Gastrocnemius medialis (tissue), 4 donors: Measurements from ENCODE around the gene METRNL. TPM values are rescaled to one million over a fixed set of nuclear protein-coding genes. Genes with fewer than 3 reads are reported as not detected.

ENCODE experiments used
- ATAC-seq, 2 donors: fragments of 150-250 bp; one replicate each; pipeline ENCODE4 v1.9.1; 2016
- DNase-seq, 2 donors: peaks; one replicate each; pipeline ENCODE4 v3.0.0-alpha.2; 2019
- H3K27ac ChIP-seq, 4 donors: fragments of 200-600 bp; sonication (generic); 1 replicate in 1 of 4; 2 replicates in 3 of 4; pipeline ENCODE4 v1.5.1; 2016 to 2018; ENCODE audit warnings: mild to moderate bottlenecking in 2 of 4, moderate library complexity in 1 of 4
- H3K27me3 ChIP-seq, 3 donors: fragments of 200-600 bp; sonication (generic) in 2 of 3; 1 replicate in 1 of 3; 2 replicates in 2 of 3; pipeline versions ENCODE4 v1.5.1 to v1.6.0; 2016 to 2019; ENCODE audit warnings: mild to moderate bottlenecking in 1 of 3, moderate library complexity in 1 of 3
- H3K36me3 ChIP-seq, 2 donors: fragments of 200-600 bp; sonication (generic) in 1 of 2; one replicate each; pipeline ENCODE4 v1.5.1; 2017 to 2018
- H3K4me1 ChIP-seq, 2 donors: fragments of 200-600 bp; sonication (generic) in 1 of 2; one replicate each; pipeline ENCODE4 v1.5.1; 2016 to 2017; ENCODE audit warnings: mild to moderate bottlenecking in 2 of 2
- H3K4me3 ChIP-seq, 4 donors: fragments of 200-600 bp; sonication (generic) in 3 of 4; 1 replicate in 1 of 4; 2 replicates in 3 of 4; pipeline ENCODE4 v1.5.1; 2016 to 2019; ENCODE audit warnings: mild to moderate bottlenecking in 2 of 4
- H3K9me3 ChIP-seq, 3 donors: fragments of 200-600 bp; sonication (generic) in 2 of 3; 1 replicate in 1 of 3; 2 replicates in 2 of 3; pipeline ENCODE4 v1.5.1; 2016 to 2019
- POLR2A ChIP-seq, 2 donors: fragments of 450-650 bp; IDR thresholded peaks; one replicate each; pipeline ENCODE4 v1.6.1; 2017; ENCODE audit warnings: antibody characterized with exemption in 2 of 2, mild to moderate bottlenecking in 2 of 2, moderate library complexity in 2 of 2
- in situ Hi-C, 4 donors: fragments of 200-750 bp; cut with MboI; loops; one replicate each; pipeline versions ENCODE4 v1.15.0 to v1.8.0; 2017; ENCODE audit warnings: low sequenced_read_pairs in 4 of 4
- intact Hi-C: fragments of 100-400 bp; cut with DNase I; formaldehyde crosslinking; loops from one replicate; pipeline ENCODE4 v1.15.1; 2023; ENCODE audit warnings: low total_unique reads
- total RNA-seq, 4 donors: library from RNA; depleted of rRNA; stranded (reverse); fragments of >200 nt; gene quantifications; one replicate each; pipeline versions ENCODE4 v1.1.0 to v1.2.3, GENCODE V29; 2016
- TF ChIP-seq, protein P1 (sequence below), 5 experiments: fragments of 450-650 bp in 3 of 5; fragments of 200-600 bp in 2 of 5; sonication (generic) in 2 of 5; IDR thresholded peaks in 4 of 5; conservative IDR thresholded peaks in 1 of 5; 1 replicate in 4 of 5; 2 replicates in 1 of 5; pipeline ENCODE4 v1.5.1; 2016 to 2019; ENCODE audit warnings: antibody characterized with exemption in 5 of 5, mild to moderate bottlenecking in 3 of 5, moderate library complexity in 3 of 5

Gene METRNL
- total RNA-seq, 4 donors from 2014 or later = 6.6 to 19.7 (median 11.1) TPM

DNA sequence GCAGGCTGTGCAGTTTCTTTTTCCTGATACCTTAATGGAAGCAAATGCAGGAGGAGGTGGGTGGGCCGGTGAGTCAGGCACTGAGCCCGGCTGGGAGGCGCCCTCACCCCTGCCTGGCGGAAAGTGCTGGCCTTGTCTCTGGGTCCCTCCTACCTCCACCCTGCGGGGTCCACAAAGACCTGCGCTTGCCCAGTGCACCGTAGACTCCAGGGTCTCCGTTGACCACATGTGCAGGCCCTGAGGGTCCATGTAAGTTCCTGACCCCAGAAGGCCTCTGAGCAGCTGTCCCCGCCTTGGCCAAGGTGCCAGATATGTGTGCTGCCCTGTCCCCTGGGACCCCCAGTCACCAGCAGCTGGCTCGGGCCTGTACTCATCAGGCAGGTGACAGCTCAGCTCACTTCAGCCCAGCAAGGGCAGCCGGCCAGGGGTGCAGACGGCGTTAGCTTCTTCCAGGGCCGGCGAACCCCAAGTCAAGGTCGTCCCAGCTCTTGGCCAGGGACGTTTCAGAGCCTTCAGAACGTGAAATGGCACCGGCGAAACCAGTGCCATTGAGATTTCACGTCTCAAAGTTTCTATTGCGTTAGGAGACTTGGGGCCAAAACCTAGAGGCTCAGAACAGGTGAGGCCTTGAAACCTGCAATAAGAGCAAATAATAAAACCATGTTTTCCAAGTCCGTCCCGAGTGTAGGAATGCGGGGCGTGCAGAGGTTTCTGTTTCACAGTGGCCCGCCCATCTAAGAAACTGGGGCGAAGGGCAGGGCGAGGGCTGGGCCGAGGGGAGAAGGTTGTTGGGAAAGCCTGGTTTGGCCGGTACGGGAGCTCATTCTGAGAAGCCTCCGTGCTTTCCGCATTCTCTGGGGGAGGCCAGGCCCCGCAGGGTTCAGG, 12.1 kb downstream of the METRNL start:
- intact Hi-C loops = no loop called here
- TF ChIP-seq, protein P1, sequence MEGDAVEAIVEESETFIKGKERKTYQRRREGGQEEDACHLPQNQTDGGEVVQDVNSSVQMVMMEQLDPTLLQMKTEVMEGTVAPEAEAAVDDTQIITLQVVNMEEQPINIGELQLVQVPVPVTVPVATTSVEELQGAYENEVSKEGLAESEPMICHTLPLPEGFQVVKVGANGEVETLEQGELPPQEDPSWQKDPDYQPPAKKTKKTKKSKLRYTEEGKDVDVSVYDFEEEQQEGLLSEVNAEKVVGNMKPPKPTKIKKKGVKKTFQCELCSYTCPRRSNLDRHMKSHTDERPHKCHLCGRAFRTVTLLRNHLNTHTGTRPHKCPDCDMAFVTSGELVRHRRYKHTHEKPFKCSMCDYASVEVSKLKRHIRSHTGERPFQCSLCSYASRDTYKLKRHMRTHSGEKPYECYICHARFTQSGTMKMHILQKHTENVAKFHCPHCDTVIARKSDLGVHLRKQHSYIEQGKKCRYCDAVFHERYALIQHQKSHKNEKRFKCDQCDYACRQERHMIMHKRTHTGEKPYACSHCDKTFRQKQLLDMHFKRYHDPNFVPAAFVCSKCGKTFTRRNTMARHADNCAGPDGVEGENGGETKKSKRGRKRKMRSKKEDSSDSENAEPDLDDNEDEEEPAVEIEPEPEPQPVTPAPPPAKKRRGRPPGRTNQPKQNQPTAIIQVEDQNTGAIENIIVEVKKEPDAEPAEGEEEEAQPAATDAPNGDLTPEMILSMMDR (IDR thresholded peaks at IDR 0.05 in 4 of 5, conservative IDR thresholded peaks at IDR 0.05 in 1 of 5) = no peak
- no peak for TF ChIP-seq POLR2A (IDR thresholded peaks at IDR 0.05)
- H3K4me1 ChIP-seq = peaks cover 0 to 13% of the 10 kb centered on the region in 2 donors
- peak overlapping the region in 1 of 4 donors; percentile 10 for H3K27ac ChIP-seq
- H3K9me3 ChIP-seq = no peaks in the 10 kb centered on the region
- DNase-seq (no peak), ATAC-seq (peak; percentile 16 to 27)
- no peak overlapping the region for H3K4me3 ChIP-seq
- H3K27me3 ChIP-seq = no peaks in the 10 kb centered on the region
- in situ Hi-C loops = no loop called here
- H3K36me3 ChIP-seq = no peaks in the 10 kb centered on the region

DNA sequence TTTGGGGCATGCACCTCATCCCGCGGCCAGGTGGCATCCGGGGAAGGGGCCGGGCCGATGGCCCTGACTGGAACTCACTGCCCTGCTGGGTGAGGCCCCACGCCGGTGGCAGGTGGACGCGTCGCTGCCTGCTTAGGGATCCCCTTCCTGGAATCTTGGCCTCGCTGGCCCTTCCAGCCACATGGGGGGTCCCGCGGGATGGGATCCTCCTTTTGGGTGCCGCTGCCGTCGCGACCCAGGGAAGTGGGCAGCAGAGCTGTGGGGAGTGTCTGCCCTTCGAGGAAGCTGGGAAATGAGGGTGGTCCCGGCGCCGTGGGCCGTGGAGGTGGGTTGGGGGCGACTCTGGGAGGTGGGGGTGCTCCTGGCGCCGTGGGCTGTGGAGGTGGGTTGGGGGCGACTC, 12.8 kb downstream of the METRNL start:
- in situ Hi-C loops = no loop called here
- intact Hi-C loops = no loop called here
- DNase-seq (no peak), ATAC-seq (no peak)
- Histone ChIP-seq H3K27me3 (peaks cover under 1 to 2% (median 2%) of the 10 kb centered on the region in 3 donors), H3K9me3 (no peaks in the 10 kb centered on the region), H3K36me3 (no peaks in the 10 kb centered on the region), H3K4me3 (no peak overlapping the region), H3K4me1 (peaks cover 0 to 20% of the 10 kb centered on the region in 2 donors), H3K27ac (no peak overlapping the region)
- no peak for TF ChIP-seq POLR2A (IDR thresholded peaks at IDR 0.05)
- TF ChIP-seq, protein P1 (IDR thresholded peaks at IDR 0.05 in 4 of 5, conservative IDR thresholded peaks at IDR 0.05 in 1 of 5) = no peak

DNA sequence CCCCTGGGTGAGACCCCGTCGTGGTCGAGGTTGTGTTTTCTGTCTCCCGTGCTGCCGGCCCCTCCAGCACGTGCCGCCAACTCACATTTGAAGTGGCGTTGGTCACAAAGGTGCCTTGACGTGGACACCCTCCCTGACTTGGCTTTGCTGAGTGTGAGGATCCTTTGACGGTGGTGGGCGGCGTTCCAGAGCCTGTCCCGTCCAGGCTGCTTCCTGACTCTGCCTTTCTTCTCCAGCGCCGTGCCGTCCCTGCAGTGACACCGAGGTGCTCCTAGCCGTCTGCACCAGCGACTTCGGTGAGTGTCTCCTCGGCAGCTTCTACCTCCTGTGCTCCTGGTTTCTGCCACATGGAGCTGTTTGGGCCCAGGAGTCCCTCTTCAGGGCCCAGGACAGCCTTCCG, 13.5 kb downstream of the METRNL start:
- Histone ChIP-seq H3K27ac (no peak overlapping the region), H3K36me3 (no peaks in the 10 kb centered on the region), H3K4me1 (peaks cover 0 to 24% of the 10 kb centered on the region in 2 donors), H3K27me3 (peaks cover 3 to 9% (median 8%) of the 10 kb centered on the region in 3 donors), H3K9me3 (no peaks in the 10 kb centered on the region), H3K4me3 (no peak overlapping the region)
- ATAC-seq = no peak
- TF ChIP-seq, protein P1 (IDR thresholded peaks at IDR 0.05 in 4 of 5, conservative IDR thresholded peaks at IDR 0.05 in 1 of 5) = no peak
- TF ChIP-seq POLR2A (IDR thresholded peaks at IDR 0.05) = no peak
- in situ Hi-C loops = no loop called here
- no peak for DNase-seq
- intact Hi-C loops = no loop called here

DNA sequence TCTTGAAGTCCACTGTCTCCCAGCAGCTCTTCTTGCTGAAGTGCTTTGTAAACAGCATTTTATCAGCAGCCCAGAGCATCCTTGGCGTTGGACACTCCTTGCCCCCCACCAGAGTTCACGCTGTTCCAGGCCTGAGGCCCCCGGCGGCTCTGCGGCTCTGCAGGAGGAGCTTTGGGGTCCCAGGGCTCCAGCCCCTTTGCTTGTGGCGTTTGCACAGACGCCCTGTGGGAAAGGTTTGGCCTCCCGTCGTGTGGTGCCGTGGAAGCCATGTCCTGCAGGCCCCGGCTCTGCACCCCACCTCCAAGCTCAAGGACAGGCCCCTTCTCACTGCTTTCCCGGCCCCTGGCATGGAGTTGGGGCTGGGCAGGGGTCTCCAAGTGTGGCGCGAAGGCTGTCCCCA, 14.1 kb downstream of the METRNL start:
- DNase-seq (no peak), ATAC-seq (no peak)
- Histone ChIP-seq H3K27ac (no peak overlapping the region), H3K9me3 (no peaks in the 10 kb centered on the region), H3K4me1 (peaks cover 0 to 28% of the 10 kb centered on the region in 2 donors), H3K36me3 (no peaks in the 10 kb centered on the region), H3K4me3 (no peak overlapping the region), H3K27me3 (peaks cover 7 to 15% (median 14%) of the 10 kb centered on the region in 3 donors)
- in situ Hi-C loops (no loop called here), intact Hi-C loops (no loop called here)
- no peak for TF ChIP-seq POLR2A (IDR thresholded peaks at IDR 0.05)
- TF ChIP-seq, protein P1 (IDR thresholded peaks at IDR 0.05 in 4 of 5, conservative IDR thresholded peaks at IDR 0.05 in 1 of 5) = no peak
